HepG2 (cell line): Measurements from ENCODE around the gene ISCA2. TPM values are rescaled to one million over a fixed set of nuclear protein-coding genes. Genes with fewer than 3 reads are reported as not detected.

Experiments
- CREM ChIP-seq, 2 experiments: sonication (generic) in 1 of 2; formaldehyde crosslinking in 1 of 2; IDR thresholded peaks; 2 replicates each; pipeline versions ENCODE4 v1.4.0 to v1.6.1; 2016 to 2020; ENCODE audit warnings: antibody characterized with exemption in 1 of 2, mild to moderate bottlenecking in 1 of 2, missing genetic modification reagents in 1 of 2
- GMEB1 ChIP-seq: sonication (generic); formaldehyde crosslinking; IDR thresholded peaks from 2 replicates; pipeline ENCODE4 v1.5.1; 2020; ENCODE audit warnings: missing genetic modification reagents, mild to moderate bottlenecking, borderline replicate concordance
- HNRNPL ChIP-seq: fragments of 200-400 bp; formaldehyde crosslinking; IDR thresholded peaks from 2 replicates; pipeline ENCODE4 v1.6.1; 2017; ENCODE audit warnings: mild to moderate bottlenecking, low read depth, low read length
- MAFK ChIP-seq, 2 experiments: IDR thresholded peaks in 1 of 2; conservative IDR thresholded peaks in 1 of 2; 2 replicates each; pipeline ENCODE4 v1.6.1; 2011; ENCODE audit warnings: improper control_type of control experiment in 2 of 2, low read length in 2 of 2
- MAZ ChIP-seq, 2 experiments: sonication (generic) in 1 of 2; formaldehyde crosslinking in 1 of 2; IDR thresholded peaks; 2 replicates each; pipeline versions ENCODE4 v1.5.0 to v1.6.1; 2012 to 2020; ENCODE audit warnings: low read depth in 2 of 2, mild to moderate bottlenecking in 2 of 2, borderline replicate concordance in 1 of 2, improper control_type of control experiment in 1 of 2, low read length in 1 of 2, missing genetic modification reagents in 1 of 2, moderate library complexity in 1 of 2
- MIXL1 ChIP-seq: IDR thresholded peaks from 2 replicates; pipeline ENCODE4 v1.6.1; 2016
- NFYB ChIP-seq: sonication (generic); formaldehyde crosslinking; IDR thresholded peaks from 2 replicates; pipeline ENCODE4 v1.4.0; 2020; ENCODE audit warnings: missing genetic modification reagents
- PRMT3 ChIP-seq: sonication (generic); formaldehyde crosslinking; IDR thresholded peaks from 2 replicates; pipeline ENCODE4 v1.8.1; 2022; ENCODE audit warnings: low read depth, mild to moderate bottlenecking, moderate library complexity, missing genetic modification reagents, borderline replicate concordance
- SP1 ChIP-seq, 2 experiments: fragments of 450-650 bp in 1 of 2; sonication (generic) in 1 of 2; formaldehyde crosslinking in 1 of 2; IDR thresholded peaks; 2 replicates each; pipeline versions ENCODE4 v1.4.0 to v1.6.1; 2016 to 2020; ENCODE audit warnings: missing genetic modification reagents in 1 of 2
- SPEN ChIP-seq: sonication (generic); formaldehyde crosslinking; IDR thresholded peaks from 2 replicates; pipeline ENCODE4 v1.5.1; 2020; ENCODE audit warnings: low read depth, mild to moderate bottlenecking, missing genetic modification reagents
- SRY ChIP-seq: sonication (generic); formaldehyde crosslinking; IDR thresholded peaks from 2 replicates; pipeline ENCODE4 v1.8.0; 2022; ENCODE audit warnings: mild to moderate bottlenecking, missing genetic modification reagents
- SSRP1 ChIP-seq: IDR thresholded peaks from 2 replicates; pipeline ENCODE4 v1.6.1; 2016; ENCODE audit warnings: control low read depth
- STAT6 ChIP-seq: sonication (generic); formaldehyde crosslinking; IDR thresholded peaks from 2 replicates; pipeline ENCODE4 v1.4.0; 2020; ENCODE audit warnings: missing genetic modification reagents, mild to moderate bottlenecking, borderline replicate concordance
- TCF7 ChIP-seq: sonication (generic); IDR thresholded peaks from 2 replicates; pipeline ENCODE4 v1.6.1; 2016; ENCODE audit warnings: antibody characterized with exemption, low read depth
- TEAD3 ChIP-seq: optimal IDR thresholded peaks from 2 replicates; pipeline ENCODE3; 2016; ENCODE audit warnings: borderline replicate concordance
- ZBTB33 ChIP-seq: sonication (generic); formaldehyde crosslinking; IDR thresholded peaks from 2 replicates; pipeline ENCODE4 v1.4.0; 2020; ENCODE audit warnings: missing genetic modification reagents
- ZBTB46 ChIP-seq: sonication (generic); formaldehyde crosslinking; IDR thresholded peaks from 2 replicates; pipeline ENCODE4 v1.4.0; 2020; ENCODE audit warnings: mild to moderate bottlenecking, missing genetic modification reagents, borderline replicate concordance
- ZNF33B ChIP-seq: sonication (generic); formaldehyde crosslinking; IDR thresholded peaks from 2 replicates; pipeline ENCODE4 v1.5.1; 2020; ENCODE audit warnings: mild to moderate bottlenecking, missing genetic modification reagents
- ZNF547 ChIP-seq: sonication (generic); formaldehyde crosslinking; IDR thresholded peaks from 2 replicates; pipeline ENCODE4 v1.5.1; 2020; ENCODE audit warnings: mild to moderate bottlenecking, missing genetic modification reagents
- ZNF558 ChIP-seq: sonication (generic); formaldehyde crosslinking; IDR thresholded peaks from 2 replicates; pipeline ENCODE4 v1.9.0; 2022; ENCODE audit warnings: mild to moderate bottlenecking, missing genetic modification reagents, borderline replicate concordance
- polyA plus RNA-seq, 8 experiments: library from polyadenylated mRNA; depleted of rRNA in 3 of 8; stranded (reverse) in 7 of 8; unstranded in 1 of 8; fragments of >200 nt; fragmentation: Illumina TruSeq in 4 of 8; extraction: Trizol in 4 of 8; gene quantifications; 2 replicates each; pipeline versions ENCODE4 v1.2.1 to v1.2.3, GENCODE V29; 2011 to 2016; ENCODE audit warnings: low read depth in 4 of 8, missing spikeins in 1 of 8, mixed read lengths in 1 of 8; ENCODE audit not compliant: insufficient read depth in 1 of 8
- total RNA-seq, 5 experiments: library from RNA; depleted of rRNA; stranded (reverse); fragments of >200 nt; fragmentation: Illumina TruSeq; extraction: Trizol; gene quantifications; 2 replicates each; pipeline ENCODE4 v1.2.3, GENCODE V29; 2016; ENCODE audit warnings: low read depth in 1 of 5

The ISCA2 gene
- total and polyA plus RNA-seq, 2 of the 13 experiments (the other 11 are each of a cell fraction or from before 2014, with no cell fraction given), result 32.1 to 43.4 TPM

GRCh38 chr14:74491956-74492775 is 1.4 kb upstream of the ISCA2 start (continued):
- no peak for TF ChIP-seq ZNF547 (CRISPR knock-in tag)
- no peak for TF ChIP-seq STAT6 (CRISPR knock-in tag)
- TF ChIP-seq ZNF558 (CRISPR knock-in tag), result no peak
- no peak for TF ChIP-seq HNRNPL
- no peak for TF ChIP-seq MAZ (IDR thresholded peaks at IDR 0.05; ENCODE audit: borderline replicate concordance, low read depth, low read length)
- TF ChIP-seq MAZ (CRISPR knock-in tag; IDR thresholded peaks at IDR 0.05; ENCODE audit: low read depth), result no peak
- TF ChIP-seq GMEB1 (CRISPR knock-in tag), result no peak
- TF ChIP-seq ZBTB46 (CRISPR knock-in tag), result no peak
- TF ChIP-seq SRY (CRISPR knock-in tag), result no peak
- peak; percentile 44 for TF ChIP-seq NFYB (CRISPR knock-in tag)
- TF ChIP-seq ZNF33B (CRISPR knock-in tag), result no peak
- TF ChIP-seq TEAD3 (CRISPR knock-in tag), result peak; percentile 71
- TF ChIP-seq MIXL1 (CRISPR knock-in tag), result no peak
- TF ChIP-seq PRMT3, result no peak
- no peak for TF ChIP-seq ZBTB33 (CRISPR knock-in tag)
- TF ChIP-seq TCF7, result no peak
- TF ChIP-seq SPEN (CRISPR knock-in tag), result no peak
- TF ChIP-seq MAFK (conservative IDR thresholded peaks at IDR 0.05 in 1 of 2, IDR thresholded peaks at IDR 0.05 in 1 of 2; ENCODE audit: low read length in 2 of 2), result peak in 1 of 2 experiments; percentile 95
- no peak for TF ChIP-seq CREM (IDR thresholded peaks at IDR 0.05)
- no peak for TF ChIP-seq CREM (CRISPR knock-in tag; IDR thresholded peaks at IDR 0.05)
- TF ChIP-seq SP1 (IDR thresholded peaks at IDR 0.05), result no peak
- TF ChIP-seq SP1 (CRISPR knock-in tag; IDR thresholded peaks at IDR 0.05), result no peak; the same call in 1 of the 2 replicates
- no peak for TF ChIP-seq SSRP1 (CRISPR knock-in tag)
